ENCODE results near the gene DNAJC13.

DNA sequence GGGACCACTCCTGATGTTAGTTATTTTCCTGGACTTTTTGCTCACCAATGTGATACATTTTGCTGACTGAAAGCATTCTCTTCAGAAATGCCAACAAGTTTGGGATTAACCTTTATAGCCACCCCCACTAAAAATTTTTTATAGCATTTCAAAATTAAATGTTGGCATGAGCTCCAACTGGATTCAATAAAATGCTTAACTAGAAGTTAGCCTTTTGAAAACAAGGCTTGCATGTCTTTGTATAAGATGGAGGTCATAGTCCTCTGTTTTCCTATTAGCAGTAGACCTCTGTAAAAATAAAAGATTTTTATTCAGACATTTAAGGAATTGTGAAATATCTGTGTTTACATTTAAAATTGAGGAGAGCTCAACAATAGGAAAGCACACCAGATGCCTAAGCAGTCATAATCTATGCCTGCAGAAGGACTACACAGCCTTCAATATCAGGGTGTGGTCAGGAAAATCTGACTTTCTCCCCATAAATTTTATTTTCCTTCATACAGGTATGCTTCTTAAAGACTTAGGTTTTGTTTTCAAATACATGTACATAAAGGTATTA lies 87.2 kb downstream of the DNAJC13 start:
- no peak for TF ChIP-seq POLR2A (IDR thresholded peaks at IDR 0.05)
- TF ChIP-seq, protein P1, sequence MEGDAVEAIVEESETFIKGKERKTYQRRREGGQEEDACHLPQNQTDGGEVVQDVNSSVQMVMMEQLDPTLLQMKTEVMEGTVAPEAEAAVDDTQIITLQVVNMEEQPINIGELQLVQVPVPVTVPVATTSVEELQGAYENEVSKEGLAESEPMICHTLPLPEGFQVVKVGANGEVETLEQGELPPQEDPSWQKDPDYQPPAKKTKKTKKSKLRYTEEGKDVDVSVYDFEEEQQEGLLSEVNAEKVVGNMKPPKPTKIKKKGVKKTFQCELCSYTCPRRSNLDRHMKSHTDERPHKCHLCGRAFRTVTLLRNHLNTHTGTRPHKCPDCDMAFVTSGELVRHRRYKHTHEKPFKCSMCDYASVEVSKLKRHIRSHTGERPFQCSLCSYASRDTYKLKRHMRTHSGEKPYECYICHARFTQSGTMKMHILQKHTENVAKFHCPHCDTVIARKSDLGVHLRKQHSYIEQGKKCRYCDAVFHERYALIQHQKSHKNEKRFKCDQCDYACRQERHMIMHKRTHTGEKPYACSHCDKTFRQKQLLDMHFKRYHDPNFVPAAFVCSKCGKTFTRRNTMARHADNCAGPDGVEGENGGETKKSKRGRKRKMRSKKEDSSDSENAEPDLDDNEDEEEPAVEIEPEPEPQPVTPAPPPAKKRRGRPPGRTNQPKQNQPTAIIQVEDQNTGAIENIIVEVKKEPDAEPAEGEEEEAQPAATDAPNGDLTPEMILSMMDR (IDR thresholded peaks at IDR 0.05 in 8 of 11, conservative IDR thresholded peaks at IDR 0.05 in 3 of 11): no peak
